ENCODE measurements around the gene NAIF1.

GRCh38 chr9:128073253-128073886 lies 6.2 kb upstream of the NAIF1 start:
- no peak for TF ChIP-seq CTCF (IDR thresholded peaks at IDR 0.05)
- TF ChIP-seq POLR2AphosphoS5 (IDR thresholded peaks at IDR 0.05; ENCODE audit: insufficient read depth in 1 of 2, low read depth in 1 of 2): peak in 1 of 2 donors; percentile 19
- TF ChIP-seq POLR2A (IDR thresholded peaks at IDR 0.05): no peak

All from vagina (tissue), 2 donors.